ENCODE results near the gene CENPQ. TPM values are rescaled to one million over a fixed set of nuclear protein-coding genes. Genes with fewer than 3 reads are reported as not detected.

The CENPQ gene
- total and polyA plus RNA-seq, 2 of the 13 experiments (the other 11 are each of a cell fraction or from before 2014, with no cell fraction given), result 9.1 to 20.1 TPM

DNA sequence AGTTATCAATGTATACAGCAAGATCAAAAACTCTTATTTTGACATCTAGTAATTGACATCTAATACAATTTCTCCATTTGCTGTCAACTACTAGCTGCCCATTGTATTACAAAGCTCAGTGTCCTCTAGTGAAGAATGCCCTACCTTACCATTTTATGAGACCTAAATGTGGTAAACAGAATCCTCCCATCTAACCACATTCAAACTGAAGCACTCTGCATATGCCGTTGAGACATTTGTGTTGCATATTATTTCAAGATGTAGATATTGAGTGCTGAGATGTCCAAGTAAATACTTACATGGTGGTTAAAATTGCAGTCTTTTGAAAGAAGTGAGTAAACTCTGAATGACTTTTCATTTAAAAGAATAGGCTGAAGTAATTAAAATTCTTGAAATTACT is 36.0 kb downstream of the CENPQ start:
- in situ Hi-C loops (cut with HindIII; ENCODE audit: extremely low pct_ligation_motif_present, low pct_unique_long_range_greater_than_20kb), result no loop called here
- Histone ChIP-seq H3K9me3 (ENCODE audit: low read length) (no peaks in the 10 kb centered on the region), H3K4me3 (replicated peaks in 1 of 3; ENCODE audit: insufficient read depth in 1 of 3, low read depth in 2 of 3, low read length in 3 of 3) (no peak overlapping the region), H3K36me3 (replicated peaks in 1 of 2; ENCODE audit: control insufficient read depth in 1 of 2, insufficient read depth in 2 of 2, low read length in 2 of 2) (no peaks in the 10 kb centered on the region; a peak in 1 of 5 replicates), H3K4me2 (ENCODE audit: low read depth, low read length) (no peak overlapping the region), H4K20me1 (ENCODE audit: insufficient read depth, low read length) (no peaks in the 10 kb centered on the region), H3K9ac (ENCODE audit: insufficient read depth, low read depth, low read length) (no peak overlapping the region), H3K79me2 (ENCODE audit: insufficient read depth, low read length) (no peaks in the 10 kb centered on the region), H3K4me1 (ENCODE audit: insufficient read depth, low read length) (no peaks in the 10 kb centered on the region), H2AFZ (ENCODE audit: low read length) (no peak overlapping the region), H3K27me3 (ENCODE audit: control insufficient read depth in 1 of 2, insufficient read depth in 2 of 2, low read length in 2 of 2) (no peaks in the 10 kb centered on the region), H3K27ac (ENCODE audit: extremely low read length, insufficient read depth, low read length) (no peak overlapping the region)
- ChIA-PET CTCF (ENCODE audit: low intra/inter-chr PET ratio, low total read pairs) (no interaction called here), POLR2A (no interaction called here)
- TF ChIP-seq, protein P1, sequence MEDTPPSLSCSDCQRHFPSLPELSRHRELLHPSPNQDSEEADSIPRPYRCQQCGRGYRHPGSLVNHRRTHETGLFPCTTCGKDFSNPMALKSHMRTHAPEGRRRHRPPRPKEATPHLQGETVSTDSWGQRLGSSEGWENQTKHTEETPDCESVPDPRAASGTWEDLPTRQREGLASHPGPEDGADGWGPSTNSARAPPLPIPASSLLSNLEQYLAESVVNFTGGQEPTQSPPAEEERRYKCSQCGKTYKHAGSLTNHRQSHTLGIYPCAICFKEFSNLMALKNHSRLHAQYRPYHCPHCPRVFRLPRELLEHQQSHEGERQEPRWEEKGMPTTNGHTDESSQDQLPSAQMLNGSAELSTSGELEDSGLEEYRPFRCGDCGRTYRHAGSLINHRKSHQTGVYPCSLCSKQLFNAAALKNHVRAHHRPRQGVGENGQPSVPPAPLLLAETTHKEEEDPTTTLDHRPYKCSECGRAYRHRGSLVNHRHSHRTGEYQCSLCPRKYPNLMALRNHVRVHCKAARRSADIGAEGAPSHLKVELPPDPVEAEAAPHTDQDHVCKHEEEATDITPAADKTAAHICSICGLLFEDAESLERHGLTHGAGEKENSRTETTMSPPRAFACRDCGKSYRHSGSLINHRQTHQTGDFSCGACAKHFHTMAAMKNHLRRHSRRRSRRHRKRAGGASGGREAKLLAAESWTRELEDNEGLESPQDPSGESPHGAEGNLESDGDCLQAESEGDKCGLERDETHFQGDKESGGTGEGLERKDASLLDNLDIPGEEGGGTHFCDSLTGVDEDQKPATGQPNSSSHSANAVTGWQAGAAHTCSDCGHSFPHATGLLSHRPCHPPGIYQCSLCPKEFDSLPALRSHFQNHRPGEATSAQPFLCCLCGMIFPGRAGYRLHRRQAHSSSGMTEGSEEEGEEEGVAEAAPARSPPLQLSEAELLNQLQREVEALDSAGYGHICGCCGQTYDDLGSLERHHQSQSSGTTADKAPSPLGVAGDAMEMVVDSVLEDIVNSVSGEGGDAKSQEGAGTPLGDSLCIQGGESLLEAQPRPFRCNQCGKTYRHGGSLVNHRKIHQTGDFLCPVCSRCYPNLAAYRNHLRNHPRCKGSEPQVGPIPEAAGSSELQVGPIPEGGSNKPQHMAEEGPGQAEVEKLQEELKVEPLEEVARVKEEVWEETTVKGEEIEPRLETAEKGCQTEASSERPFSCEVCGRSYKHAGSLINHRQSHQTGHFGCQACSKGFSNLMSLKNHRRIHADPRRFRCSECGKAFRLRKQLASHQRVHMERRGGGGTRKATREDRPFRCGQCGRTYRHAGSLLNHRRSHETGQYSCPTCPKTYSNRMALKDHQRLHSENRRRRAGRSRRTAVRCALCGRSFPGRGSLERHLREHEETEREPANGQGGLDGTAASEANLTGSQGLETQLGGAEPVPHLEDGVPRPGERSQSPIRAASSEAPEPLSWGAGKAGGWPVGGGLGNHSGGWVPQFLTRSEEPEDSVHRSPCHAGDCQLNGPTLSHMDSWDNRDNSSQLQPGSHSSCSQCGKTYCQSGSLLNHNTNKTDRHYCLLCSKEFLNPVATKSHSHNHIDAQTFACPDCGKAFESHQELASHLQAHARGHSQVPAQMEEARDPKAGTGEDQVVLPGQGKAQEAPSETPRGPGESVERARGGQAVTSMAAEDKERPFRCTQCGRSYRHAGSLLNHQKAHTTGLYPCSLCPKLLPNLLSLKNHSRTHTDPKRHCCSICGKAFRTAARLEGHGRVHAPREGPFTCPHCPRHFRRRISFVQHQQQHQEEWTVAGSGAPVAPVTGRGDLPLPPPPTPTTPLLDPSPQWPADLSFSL (CRISPR knock-in tag; IDR thresholded peaks at IDR 0.05), result no peak
- TF ChIP-seq, protein P2, sequence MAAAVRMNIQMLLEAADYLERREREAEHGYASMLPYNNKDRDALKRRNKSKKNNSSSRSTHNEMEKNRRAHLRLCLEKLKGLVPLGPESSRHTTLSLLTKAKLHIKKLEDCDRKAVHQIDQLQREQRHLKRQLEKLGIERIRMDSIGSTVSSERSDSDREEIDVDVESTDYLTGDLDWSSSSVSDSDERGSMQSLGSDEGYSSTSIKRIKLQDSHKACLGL (CRISPR knock-in tag; IDR thresholded peaks at IDR 0.05), result no peak
- TF ChIP-seq ETV5 (CRISPR knock-in tag; IDR thresholded peaks at IDR 0.05; ENCODE audit: borderline replicate concordance), result no peak
- TF ChIP-seq, protein P3, sequence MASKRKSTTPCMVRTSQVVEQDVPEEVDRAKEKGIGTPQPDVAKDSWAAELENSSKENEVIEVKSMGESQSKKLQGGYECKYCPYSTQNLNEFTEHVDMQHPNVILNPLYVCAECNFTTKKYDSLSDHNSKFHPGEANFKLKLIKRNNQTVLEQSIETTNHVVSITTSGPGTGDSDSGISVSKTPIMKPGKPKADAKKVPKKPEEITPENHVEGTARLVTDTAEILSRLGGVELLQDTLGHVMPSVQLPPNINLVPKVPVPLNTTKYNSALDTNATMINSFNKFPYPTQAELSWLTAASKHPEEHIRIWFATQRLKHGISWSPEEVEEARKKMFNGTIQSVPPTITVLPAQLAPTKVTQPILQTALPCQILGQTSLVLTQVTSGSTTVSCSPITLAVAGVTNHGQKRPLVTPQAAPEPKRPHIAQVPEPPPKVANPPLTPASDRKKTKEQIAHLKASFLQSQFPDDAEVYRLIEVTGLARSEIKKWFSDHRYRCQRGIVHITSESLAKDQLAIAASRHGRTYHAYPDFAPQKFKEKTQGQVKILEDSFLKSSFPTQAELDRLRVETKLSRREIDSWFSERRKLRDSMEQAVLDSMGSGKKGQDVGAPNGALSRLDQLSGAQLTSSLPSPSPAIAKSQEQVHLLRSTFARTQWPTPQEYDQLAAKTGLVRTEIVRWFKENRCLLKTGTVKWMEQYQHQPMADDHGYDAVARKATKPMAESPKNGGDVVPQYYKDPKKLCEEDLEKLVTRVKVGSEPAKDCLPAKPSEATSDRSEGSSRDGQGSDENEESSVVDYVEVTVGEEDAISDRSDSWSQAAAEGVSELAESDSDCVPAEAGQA (IDR thresholded peaks at IDR 0.05; ENCODE audit: low read depth), result no peak
- TF ChIP-seq, protein P3 (CRISPR knock-in tag; IDR thresholded peaks at IDR 0.05; ENCODE audit: borderline replicate concordance), result no peak
- no peak for TF ChIP-seq STAG1 (CRISPR knock-in tag; IDR thresholded peaks at IDR 0.05)
- TF ChIP-seq BHLHE40 (IDR thresholded peaks at IDR 0.05; ENCODE audit: low read length), result no peak
- TF ChIP-seq ZNF781 (CRISPR knock-in tag; IDR thresholded peaks at IDR 0.05; ENCODE audit: borderline replicate concordance, not compliant biosample characterization), result no peak
- TF ChIP-seq ZNF670 (CRISPR knock-in tag; IDR thresholded peaks at IDR 0.05; ENCODE audit: borderline replicate concordance), result no peak
- DNase-seq (ENCODE audit: low spot score) (no peak), FAIRE-seq (no peak), ATAC-seq (no peak)
- no TSS peak for BruUV-seq (replicated peaks)
- WGBS (ENCODE audit: low lambda C conversion rate), result 84% methylated on average over 1 of the region's 1 CpG
- intact Hi-C loops (cut with micrococcal nuclease; ENCODE audit: unreplicated experiment), result no loop called here
